ENCODE data around the gene F12.

F12 gene

DNA sequence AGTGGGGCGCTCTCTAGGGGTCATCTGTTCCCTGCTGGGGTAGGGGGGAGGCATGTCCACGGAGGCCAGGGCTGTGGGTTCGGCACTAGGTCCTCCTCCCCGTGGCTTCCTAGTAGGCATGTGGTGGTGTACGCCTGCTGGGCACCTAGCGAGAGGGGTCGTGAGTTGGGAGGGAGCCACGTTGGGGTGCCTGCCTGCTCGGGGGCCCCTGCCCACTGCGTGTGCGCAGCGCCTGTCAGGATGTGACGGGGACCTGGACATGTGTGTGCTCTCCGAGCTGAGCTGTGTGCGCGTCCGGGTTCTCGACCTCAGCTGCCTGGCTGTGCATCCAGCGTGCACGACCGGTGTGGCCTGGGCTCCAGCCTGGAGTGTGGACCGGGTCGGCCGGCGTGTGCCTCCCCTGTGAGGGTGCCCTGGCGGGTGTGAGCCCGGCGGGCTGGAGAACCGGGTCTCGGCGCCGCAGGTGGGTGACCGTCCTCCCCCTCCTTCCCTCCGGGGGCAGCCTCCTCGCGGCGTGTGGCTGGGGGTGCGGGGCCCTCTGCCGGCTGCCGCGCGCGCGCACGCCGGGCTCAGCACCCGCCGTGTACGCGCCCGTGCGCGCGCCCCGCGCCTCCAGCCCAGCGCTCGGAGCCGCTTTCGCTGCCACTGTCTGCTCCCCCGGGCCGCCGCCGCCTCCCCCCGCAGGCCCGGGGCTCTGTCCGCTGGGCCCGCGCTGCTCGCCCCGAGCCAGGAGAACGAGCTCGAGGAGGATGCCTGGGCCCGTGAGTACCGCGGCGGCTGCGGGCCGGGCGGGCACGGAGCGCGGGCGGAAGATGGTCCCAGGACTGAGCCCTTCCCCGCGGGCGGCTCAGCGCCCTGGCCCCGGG lies 37.1 kb upstream of the F12 start, which contains the start of gene PRR7:
Gene PRR7 (plus strand): TSS at position 615 of the 866 bp plus-strand sequence. CDS start 8,254 bp downstream, outside the sequence.
- peak; percentile 55 to 66 for DNase-seq

DNA sequence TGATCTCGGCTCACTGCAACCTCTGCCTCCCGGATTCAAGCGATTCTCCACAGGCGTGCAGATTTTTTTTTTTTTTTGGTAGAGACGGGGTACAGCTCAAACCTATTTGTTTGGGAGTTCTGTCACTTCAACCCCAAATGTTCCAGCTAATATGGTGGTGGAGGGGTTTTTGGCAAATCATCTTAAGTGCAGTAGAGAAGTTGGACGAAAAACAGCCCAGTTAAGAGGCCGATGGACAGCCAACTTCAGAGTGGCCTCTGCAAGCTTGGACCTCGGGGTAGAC lies 36.5 kb upstream of the F12 start:
- no peak for DNase-seq

DNA sequence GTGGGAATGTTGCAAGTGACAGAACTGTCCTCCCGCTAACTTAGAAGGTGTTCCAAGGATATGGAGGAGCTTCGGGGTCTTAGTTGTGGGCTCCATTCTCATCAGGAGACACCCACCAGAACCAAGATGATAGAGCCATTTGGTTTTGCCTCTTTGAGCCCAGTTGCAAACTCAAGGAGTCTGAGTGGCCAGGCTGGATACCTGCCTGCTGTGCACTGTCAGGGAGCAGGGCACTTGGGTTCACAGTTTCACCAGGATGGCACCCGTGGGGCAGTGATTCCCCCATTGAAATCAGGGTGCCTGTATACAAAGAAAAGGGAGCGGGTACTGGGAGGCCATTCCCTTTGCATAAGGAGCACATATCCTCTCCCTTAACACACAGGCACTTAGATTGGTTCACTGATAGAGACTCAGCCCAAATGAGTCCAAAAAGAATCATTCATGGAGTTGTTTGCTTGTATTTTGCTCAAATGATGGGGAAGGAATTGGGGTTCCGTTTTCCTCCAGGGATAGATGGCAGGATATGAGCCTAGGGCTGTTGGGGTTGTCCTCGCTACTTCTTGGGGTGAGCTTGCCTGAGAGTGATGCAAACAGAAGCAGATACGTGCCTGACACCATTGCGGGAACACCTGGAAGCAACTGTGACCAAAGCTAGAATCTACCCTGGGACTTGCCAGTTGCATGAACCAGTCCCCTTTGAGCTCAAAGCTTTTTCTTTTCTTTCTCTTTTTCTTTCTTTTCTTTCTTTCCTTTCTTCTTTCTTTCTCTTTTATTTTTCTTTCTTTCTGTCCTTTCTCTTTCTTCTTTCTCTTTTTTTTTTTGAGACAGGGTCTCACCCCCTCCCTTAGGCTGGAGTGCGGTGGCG lies 35.9 kb upstream of the F12 start:
- no peak for DNase-seq

DNA sequence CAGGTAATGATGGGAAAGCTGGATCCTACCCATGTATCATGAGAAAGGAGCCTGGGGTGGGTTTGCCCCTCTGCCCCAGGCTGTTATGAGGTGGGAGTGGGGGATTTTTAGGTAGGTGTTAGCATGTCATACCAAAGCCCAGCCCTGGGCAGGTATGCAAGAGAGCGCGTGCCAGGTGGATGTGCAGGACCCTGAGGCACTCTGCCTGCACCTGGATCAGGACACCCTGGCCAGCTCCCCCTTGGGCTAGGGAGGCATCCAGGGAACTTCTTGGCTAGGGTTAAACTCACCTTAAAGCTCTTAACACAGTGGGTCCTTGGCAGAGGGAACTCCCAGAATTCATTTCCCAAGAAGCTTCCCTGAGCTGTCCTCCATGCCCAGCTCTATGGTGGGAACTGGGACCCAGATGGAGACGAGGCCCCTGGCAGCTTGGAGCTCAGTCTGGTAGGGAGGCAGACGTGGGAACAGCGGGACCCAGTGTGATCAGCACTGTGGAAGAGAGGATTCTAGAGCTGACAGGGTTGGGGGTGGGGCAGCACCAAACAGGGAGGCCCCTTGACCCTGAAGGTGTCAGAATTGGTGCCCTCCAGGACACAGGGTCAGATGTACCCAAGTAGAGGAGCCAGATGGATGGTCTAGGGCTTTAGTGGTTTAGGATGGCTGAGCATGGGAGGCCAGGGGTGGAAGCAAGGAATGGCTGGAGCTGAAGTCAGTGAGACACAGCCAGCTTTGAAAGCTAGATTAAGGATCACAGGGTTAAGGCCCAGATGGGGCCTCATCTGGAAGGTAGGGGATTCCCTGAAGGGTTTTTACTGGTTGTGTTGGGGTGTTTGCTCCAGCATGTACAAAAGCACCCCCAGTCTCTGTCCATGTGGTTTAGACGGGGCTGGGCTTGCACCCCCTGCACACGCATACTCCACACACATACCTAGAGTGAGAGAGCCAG lies 35.0 kb upstream of the F12 start:
- no peak for DNase-seq

DNA sequence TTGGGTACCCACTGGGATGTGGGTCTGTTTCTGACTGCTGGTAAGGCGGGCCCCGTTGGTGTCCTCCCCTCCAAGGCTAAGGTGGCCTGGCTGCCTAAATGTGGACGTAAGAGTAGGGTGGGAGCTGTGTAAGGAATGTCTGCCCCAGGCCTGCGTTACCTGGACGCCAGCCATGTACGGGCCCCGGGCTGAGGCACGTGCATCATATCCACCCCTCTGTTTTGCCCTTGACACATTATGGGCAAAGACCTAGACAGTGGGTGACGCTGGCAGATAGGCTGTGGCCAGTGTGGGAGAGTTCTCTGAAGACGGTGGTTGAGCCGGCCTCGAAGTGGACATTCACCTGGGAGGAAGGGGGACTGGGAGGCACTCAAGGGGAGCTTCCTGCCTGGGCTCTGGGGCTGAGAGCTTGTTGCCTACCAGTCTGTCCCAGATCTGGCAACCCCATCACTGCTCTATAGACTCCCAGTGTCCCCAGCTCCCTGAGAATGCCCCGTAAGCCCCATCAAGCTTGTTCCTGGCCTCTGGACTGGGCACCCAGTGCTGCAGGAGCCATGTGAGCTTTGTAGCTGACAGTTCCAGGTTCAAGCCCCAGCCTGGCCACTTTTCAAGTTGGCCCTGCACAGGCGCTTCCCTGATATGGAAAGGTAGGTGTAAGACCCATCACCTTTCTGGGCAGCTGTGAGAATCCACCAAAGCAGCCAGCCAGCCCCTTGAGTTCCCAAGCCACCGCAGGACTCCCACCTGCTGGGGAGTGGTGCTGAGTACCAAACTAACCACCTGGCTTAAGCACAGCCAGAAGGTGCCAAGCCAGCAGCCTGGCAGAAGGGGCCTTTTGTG lies 34.0 kb upstream of the F12 start:
- no peak for DNase-seq

DNA sequence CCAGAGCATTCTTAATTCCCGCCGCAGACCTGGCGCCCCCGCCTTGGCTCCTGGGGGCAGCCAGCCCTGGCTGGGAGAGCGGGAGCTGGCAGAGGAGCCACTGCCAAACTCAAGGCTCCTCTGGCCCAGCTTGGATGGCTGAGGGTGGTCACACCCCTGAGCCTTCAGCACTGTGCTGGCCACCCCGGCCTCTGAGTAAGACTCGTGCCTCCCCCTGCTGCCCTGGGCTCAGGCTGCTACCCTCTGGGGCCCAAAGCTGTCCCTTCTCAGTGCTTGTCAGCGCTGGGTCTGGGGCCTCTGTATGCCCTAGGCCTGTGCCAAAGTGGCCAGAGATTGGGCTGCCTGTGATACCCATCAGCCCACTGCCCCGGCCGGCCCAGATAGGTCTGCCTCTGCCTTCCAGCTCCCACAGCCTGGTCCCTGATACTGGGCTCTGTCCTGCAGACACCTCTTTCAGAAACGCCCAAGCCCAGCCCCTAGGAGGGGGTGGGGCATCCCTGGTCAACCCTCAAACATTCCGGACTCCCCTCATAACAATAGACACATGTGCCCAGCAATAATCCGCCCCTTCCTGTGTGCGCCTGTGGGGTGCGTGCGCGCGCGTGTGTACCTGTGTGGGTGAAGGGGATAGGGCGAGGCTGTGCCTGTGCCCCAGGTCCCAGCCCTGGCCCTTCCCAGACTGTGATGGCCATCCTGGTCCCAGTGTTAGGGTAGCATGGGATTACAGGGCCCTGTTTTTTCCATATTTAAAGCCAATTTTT lies 32.9 kb upstream of the F12 start:
- DNase-seq, result no peak

DNA sequence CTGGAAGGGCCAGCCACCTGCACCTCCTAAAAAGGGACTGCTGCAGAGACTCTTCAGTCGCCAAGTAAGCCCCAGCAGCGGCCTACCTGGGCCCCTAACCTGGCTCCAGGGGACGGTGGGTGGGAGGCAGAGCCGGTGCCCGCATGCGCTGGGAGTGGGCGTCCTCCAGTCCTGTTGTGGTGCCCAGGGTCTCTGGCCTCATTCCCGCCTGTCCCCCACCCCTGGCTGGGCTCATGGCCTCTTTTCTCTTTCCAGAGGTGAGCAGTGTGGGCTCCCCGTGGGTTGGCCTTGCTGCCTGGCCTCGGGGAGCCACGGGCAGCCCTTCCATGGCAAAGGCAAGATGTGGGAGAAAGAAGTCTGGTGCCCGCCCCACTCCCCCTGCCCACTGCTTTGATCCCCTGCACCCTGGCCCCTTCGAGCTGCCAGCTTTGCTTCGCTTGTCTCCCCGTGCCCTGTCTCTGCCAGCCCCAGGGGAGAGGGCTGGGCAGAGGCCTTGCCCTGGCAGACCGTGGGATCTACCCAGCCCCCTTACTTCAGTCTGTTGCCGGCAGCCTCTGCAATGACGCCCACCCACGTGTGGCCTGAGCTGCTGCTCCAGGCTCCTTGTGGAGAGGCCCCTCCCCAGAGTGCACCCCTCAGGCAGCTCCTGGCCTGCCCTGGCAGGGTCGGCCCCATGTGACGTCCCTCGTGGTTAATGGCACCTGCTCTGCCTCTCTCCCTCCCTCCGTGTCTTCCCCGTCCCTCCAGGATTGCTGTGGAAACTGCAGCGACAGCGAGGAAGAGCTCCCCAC lies 31.8 kb upstream of the F12 start:
- DNase-seq, result no peak

DNA sequence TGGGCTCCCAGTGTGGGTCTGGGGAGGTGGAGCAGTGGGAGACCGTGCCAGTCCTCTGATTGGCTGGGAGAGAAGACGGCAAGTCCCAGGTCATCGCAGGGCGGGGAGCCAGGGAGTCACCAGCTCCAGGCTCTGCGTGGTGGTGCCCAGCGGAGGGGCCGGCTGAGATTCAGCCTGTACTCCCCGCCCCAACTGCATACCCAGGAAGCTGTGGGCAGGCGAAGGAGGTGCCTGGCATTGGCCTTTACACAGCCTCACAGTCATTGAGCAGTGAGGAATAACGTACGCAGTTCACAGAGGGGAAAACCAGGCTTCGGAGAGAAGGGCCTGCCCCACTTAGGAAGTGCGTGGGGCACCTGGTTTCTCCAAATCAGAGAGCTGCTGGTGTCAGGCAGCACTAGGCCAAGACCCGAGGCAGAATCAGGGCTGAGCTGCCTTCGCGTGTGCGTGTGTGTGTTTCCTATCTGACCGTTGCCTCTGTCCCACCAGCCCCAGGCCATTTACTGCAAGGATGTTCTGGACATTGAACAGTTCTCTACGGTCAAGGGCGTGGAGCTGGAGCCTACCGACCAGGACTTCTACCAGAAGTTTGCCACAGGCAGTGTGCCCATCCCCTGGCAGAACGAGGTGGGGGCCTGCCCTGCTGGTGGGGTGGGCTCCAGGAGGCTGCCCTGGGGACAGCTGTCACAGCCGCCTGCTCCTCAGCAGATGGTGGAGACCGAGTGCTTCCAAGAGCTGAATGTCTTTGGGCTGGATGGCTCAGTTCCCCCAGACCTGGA lies 31.0 kb upstream of the F12 start:
- DNase-seq, result no peak

DNA sequence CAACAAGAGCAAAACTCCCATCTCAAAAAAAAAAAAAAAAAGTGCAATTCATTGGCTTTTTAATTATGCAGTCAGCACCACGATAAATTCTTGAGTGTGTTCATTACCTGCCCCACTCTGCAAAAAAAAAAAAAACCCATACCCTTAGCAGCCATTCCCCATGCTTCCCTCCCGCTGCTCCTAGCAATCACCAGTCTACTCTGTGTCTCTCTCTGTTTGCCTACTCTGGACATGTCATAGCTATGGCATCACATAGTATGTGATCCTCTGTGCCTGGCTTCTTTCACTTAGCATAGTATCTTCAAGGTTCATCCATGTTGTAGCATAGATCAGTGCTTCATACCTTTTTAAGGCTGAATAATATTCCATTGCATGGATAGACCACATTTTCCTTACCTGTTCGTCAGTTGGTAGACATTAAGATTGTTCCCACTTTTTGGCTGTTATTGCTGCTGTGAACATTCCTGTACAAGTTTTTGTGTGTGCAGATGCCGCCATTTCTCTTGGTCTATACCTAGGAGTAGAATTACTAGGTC lies 30.2 kb upstream of the F12 start:
- no peak for DNase-seq

DNA sequence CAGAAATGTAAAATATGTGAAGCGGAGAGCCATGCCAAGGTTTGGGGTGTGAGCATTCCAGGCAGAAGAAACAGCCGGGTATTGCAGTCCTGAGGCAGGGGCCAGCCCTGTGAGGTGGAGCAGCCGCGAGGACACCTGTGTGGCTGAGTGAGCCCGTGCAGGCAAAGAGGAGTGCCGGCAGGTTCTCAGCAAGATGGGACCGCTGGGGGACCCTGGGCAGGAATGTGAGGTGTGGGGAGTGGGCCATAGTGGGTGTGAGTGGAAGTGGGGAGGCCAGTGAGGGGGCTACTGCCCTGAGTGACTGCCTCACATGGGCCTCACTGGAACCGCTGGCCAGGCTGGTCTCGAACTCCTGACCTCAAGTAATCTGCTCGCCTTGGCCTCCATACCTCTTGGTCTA lies 29.1 kb upstream of the F12 start:
- no peak for DNase-seq

DNA sequence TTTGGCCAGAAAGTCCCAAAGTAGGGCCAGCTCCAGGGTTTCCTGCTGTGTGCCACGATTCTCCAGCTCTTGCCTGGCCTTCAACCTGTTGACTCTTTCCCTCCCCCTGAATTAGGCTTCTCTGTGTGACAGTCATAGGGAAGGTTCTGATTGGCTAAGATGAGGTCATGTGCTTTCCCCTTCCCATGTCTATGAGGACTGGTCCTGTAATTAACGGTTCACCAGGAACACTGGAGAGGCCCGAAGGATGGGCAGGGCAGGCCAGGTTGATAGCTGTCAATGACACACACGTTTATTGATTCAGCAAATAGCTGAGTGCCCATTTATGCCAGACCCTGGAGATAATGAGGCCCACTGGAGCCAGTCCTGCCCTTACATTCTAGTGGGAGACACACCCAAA lies 28.3 kb upstream of the F12 start:
- no peak for DNase-seq

DNA sequence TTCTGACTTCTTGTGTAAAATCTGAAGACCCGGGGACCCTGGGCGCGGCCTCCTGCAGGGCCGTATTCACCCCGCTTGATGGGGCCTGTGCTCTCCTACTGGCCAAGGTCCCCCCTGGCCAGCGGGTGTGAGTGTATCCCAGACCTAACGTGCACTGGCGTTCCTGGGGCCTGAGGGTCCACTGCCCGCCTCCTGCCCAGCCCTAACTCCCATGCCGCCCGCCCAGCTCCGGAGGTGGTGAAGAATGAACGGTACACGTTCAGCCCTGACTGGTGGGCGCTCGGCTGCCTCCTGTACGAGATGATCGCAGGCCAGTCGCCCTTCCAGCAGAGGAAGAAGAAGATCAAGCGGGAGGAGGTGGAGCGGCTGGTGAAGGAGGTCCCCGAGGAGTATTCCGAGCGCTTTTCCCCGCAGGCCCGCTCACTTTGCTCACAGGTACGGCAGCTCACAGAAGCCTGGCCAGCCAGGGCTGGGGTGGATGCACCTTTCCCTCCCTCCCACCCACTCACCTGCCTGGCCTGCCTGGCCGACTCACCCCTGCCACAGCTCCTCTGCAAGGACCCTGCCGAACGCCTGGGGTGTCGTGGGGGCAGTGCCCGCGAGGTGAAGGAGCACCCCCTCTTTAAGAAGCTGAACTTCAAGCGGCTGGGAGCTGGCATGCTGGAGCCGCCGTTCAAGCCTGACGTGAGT lies 26.6 kb upstream of the F12 start:
- DNase-seq, result no peak

DNA sequence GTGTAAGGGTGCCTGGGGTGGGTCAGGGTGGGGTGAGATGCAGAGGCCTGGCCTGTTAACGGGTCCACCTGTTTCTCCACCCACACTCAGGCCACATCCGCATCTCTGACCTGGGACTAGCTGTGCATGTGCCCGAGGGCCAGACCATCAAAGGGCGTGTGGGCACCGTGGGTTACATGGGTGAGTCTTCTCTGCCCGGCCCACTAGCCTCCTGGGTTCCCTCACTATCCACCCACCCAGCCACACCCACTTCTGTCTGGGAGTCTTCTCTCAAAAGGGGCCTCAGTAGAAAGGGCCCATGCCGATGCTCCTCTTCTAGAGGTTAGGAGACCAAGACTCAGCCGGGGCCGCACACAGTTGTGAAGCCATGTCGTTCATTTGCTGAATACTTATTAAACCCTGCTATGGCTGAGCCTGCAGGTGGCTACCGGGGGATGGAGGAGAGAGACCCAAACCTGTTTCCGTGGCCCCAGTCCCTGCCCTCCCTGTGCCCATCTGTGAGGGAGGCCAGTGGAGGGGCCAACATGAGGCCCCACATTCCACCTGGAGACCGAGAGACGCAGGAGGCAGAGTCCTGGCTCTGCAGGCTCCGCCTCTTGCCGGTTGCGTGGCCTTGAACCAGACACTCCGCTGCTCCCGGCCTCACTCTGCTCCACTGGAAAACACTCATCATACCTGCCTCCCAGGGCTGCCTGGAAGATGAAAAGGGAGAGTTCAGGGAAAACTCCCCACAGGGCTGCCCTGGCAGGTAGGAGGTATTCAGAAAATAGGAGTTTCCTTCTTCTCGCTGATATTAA lies 25.8 kb upstream of the F12 start:
- no peak for DNase-seq

DNA sequence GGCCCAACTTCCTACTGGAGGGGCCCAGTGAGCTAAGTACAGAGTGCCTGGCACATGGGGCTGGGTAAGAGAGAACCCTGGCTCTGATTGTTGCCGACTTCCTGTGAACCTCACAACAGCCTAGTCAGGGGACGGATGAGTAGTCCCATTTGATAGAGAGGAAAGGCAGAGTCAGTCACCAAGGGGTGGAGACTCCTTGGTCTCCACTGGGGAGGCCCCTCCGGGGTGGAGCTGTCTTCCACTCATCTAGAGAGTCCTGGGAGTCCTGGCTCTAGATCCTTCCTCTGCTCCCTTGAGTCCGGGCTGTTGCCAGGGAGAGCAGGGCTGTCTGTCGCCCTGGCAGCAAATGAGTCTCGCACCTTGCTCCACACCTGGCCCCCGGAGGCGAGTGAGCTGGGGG lies 25.1 kb upstream of the F12 start:
- no peak for DNase-seq

DNA sequence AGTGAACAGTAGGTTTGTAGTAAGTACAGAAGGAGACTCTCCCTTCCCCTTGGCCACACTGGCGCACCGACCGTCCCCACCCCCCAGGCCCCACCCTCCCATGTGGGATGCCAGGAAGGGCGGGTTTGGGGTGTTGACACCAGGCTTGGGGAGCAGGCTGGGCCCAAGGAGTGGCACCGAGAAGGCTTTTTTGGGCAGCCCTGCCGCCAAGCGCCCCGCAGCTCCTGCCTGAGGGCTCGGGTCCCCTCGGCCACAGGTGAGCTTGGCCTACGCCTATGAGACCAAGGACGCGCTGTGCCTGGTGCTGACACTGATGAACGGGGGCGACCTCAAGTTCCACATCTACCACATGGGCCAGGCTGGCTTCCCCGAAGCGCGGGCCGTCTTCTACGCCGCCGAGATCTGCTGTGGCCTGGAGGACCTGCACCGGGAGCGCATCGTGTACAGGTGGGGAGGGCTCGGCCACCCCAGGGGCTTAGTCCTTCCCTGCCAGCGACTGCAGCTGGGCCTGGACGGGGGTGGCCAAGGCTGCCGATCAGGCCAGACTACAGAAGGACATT lies 24.4 kb upstream of the F12 start:
- DNase-seq, result no peak

DNA sequence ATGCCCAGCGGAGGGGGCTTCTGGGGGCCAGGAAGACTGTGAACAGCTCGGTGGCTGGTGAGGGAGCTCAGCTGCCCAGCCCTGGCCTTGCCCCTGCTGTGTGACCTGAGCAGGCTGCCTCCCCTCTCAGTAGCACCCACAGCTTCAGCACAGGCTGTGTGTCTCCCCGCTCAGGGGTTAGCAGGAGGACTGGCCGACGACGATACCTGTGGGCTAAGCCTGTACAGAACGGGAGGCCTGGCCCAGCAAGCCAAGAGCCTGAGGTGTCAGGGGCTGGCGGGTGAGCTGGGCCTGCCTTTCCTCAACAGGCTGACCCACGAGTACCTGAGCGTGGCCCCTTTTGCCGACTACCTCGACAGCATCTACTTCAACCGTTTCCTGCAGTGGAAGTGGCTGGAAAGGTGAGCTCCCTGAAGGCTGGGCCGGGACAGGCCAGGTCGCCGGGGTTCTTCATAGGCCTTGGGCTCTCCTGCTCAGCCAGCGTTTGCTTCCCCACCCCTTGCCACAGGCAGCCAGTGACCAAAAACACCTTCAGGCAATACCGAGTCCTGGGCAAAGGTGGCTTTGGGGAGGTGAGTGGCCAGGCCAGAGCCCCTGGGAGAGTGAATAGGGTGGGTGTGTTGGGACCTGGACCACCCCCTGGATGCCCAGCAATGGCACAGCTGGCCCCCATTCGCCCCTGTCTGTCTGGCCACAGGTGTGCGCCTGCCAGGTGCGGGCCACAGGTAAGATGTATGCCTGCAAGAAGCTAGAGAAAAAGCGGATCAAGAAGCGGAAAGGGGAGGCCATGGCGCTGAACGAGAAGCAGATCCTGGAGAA lies 23.7 kb upstream of the F12 start:
- no peak for DNase-seq

All from SHP77 (cell line).